Stomach (tissue), 9 donors: ENCODE measurements around the gene DGKD. TPM values are rescaled to one million over a fixed set of nuclear protein-coding genes. Genes with fewer than 3 reads are reported as not detected.

Source experiments
- DNase-seq, 2 donors: peaks; one replicate each; pipeline versions ENCODE4 v3.0.0 to v3.0.0-alpha.2; 2013 to 2019
- H3K27ac ChIP-seq, 5 donors: fragments of 200-600 bp in 4 of 5; sonication (generic) in 4 of 5; one replicate each; pipeline ENCODE4 v1.5.1; 2013 to 2019; ENCODE audit warnings: mild to moderate bottlenecking in 1 of 5, moderate library complexity in 1 of 5
- H3K27me3 ChIP-seq, 3 donors: fragments of 200-600 bp; sonication (generic); one replicate each; pipeline ENCODE4 v1.5.1; 2017 to 2019; ENCODE audit warnings: mixed run types in 1 of 3
- H3K36me3 ChIP-seq, 4 donors: fragments of 200-600 bp; sonication (generic); 1 replicate in 3 of 4; 2 replicates in 1 of 4; pipeline ENCODE4 v1.5.1; 2016 to 2019
- H3K4me1 ChIP-seq, 4 donors: fragments of 200-600 bp; sonication (generic); one replicate each; pipeline ENCODE4 v1.5.1; 2016 to 2019
- H3K4me3 ChIP-seq, 4 donors: fragments of 200-600 bp; sonication (generic) in 3 of 4; one replicate each; pipeline ENCODE4 v1.5.1; 2016 to 2019; ENCODE audit warnings: mild to moderate bottlenecking in 1 of 4
- H3K9me3 ChIP-seq, 4 donors: fragments of 200-600 bp; sonication (generic); one replicate each; pipeline ENCODE4 v1.5.1; 2016 to 2019
- CTCF ChIP-seq, 7 experiments: fragments of 450-650 bp in 4 of 7; fragments of 200-600 bp in 3 of 7; sonication (generic) in 3 of 7; IDR thresholded peaks; one replicate each; pipeline ENCODE4 v1.5.1; 2016 to 2019; ENCODE audit warnings: antibody characterized with exemption in 7 of 7, control low read depth in 2 of 7, mild to moderate bottlenecking in 1 of 7
- EP300 ChIP-seq: sonication (generic); formaldehyde crosslinking; IDR thresholded peaks from one replicate; pipeline ENCODE4 v1.6.1; 2017; ENCODE audit warnings: antibody characterized with exemption
- POLR2A ChIP-seq, 4 donors: fragments of 450-650 bp; IDR thresholded peaks; one replicate each; pipeline ENCODE4 v1.6.1; 2016; ENCODE audit warnings: antibody characterized with exemption in 4 of 4, control low read depth in 2 of 4, mild to moderate bottlenecking in 1 of 4, moderate library complexity in 1 of 4
- POLR2AphosphoS5 ChIP-seq, 3 donors: sonication (generic); formaldehyde crosslinking; IDR thresholded peaks; one replicate each; pipeline ENCODE4 v1.6.1; 2016; ENCODE audit warnings: antibody characterized with exemption in 3 of 3
- WGBS, 5 donors: extraction: QIAGEN DNeasy Blood & Tissue Kit in 3 of 5; methylation state at CpG; one replicate each; pipeline versions ENCODE4 v1.1.5 to v1.1.7; 2013 to 2018; 5-methylcytosine and 5-hydroxymethylcytosine counted together
- intact Hi-C: fragments of 100-400 bp; cut with DNase I; formaldehyde crosslinking; loops from one replicate; pipeline ENCODE4 v1.15.1; 2023; ENCODE audit warnings: low total_unique reads
- polyA plus RNA-seq, 3 donors: library from polyadenylated mRNA; stranded (reverse); fragments of 200-250 nt; gene quantifications; one replicate each; pipeline ENCODE4 v1.2.3, GENCODE V29; 2013
- total RNA-seq, 5 donors: library from RNA; depleted of rRNA; stranded (reverse); fragments of >200 nt; gene quantifications; one replicate each; pipeline versions ENCODE4 v1.1.0 to v1.2.3, GENCODE V29; 2014 to 2016
- donor health status: healthy with polysubstance abuse.
- donor health status: Bipolar disorder and iron deficiency.
- donor health status: healthy.

Gene DGKD
- total and polyA plus RNA-seq, 8 donors = 21.9 to 471 (median 202) TPM

- Histone ChIP-seq H3K4me1 (peaks cover 51 to 90% (median 69%) of the 10 kb centered on the region in 4 donors), H3K36me3 (peaks cover 0 to 3% (median 0%) of the 10 kb centered on the region in 4 donors), H3K9me3 (no peaks in the 10 kb centered on the region), H3K27ac (peak overlapping the region; percentile 79 to 94 (median 90)), H3K27me3 (no peaks in the 10 kb centered on the region), H3K4me3 (peak overlapping the region in 1 of 4 donors; percentile 3)
- 66 to 89% (median 76%) methylated on average over 4 to 6 of the region's 6 CpGs for WGBS, 5 donors
- intact Hi-C loops = no loop called here
- DNase-seq = peak in 1 of 2 donors; percentile 23
- TF ChIP-seq EP300 (no peak), POLR2A (IDR thresholded peaks at IDR 0.05) (no peak), CTCF (IDR thresholded peaks at IDR 0.05) (no peak), POLR2AphosphoS5 (IDR thresholded peaks at IDR 0.05) (no peak)
These were observed 69.2 kb downstream of the DGKD start for GRCh38 chr2:233423552-233423860.

- Histone ChIP-seq H3K4me1 (peaks cover 44 to 90% (median 72%) of the 10 kb centered on the region in 4 donors), H3K27ac (peak overlapping the region; percentile 79 to 94 (median 90)), H3K36me3 (peaks cover 0 to 3% (median 0%) of the 10 kb centered on the region in 4 donors), H3K27me3 (no peaks in the 10 kb centered on the region), H3K9me3 (no peaks in the 10 kb centered on the region), H3K4me3 (no peak overlapping the region)
- DNase-seq = peak; percentile 43 to 87
- WGBS, 5 donors = 34 to 66% (median 62%) methylated on average over 12 to 16 of the region's 16 CpGs
- no peak for TF ChIP-seq CTCF (IDR thresholded peaks at IDR 0.05)
- TF ChIP-seq POLR2AphosphoS5 (IDR thresholded peaks at IDR 0.05) = peak; percentile 9 to 95 (median 91)
- no peak for TF ChIP-seq POLR2A (IDR thresholded peaks at IDR 0.05)
- TF ChIP-seq EP300 = no peak
- intact Hi-C loops = no loop called here
These were observed 70.1 kb downstream of the DGKD start for GRCh38 chr2:233424154-233424951.

GRCh38 chr2:233426619-233427342, 72.5 kb downstream of the DGKD start:
- Histone ChIP-seq H3K4me3 (no peak overlapping the region), H3K27ac (peak overlapping the region; percentile 47 to 94 (median 90)), H3K36me3 (peaks cover 0 to 3% (median 0%) of the 10 kb centered on the region in 4 donors), H3K27me3 (no peaks in the 10 kb centered on the region), H3K9me3 (no peaks in the 10 kb centered on the region), H3K4me1 (peaks cover 27 to 84% (median 64%) of the 10 kb centered on the region in 4 donors)
- TF ChIP-seq POLR2A (IDR thresholded peaks at IDR 0.05) (no peak), CTCF (IDR thresholded peaks at IDR 0.05) (no peak), POLR2AphosphoS5 (IDR thresholded peaks at IDR 0.05) (peak in 2 of 3 donors; percentile 7 to 69), EP300 (no peak)
- WGBS, 5 donors = 50 to 77% (median 68%) methylated on average over 7 of the region's 7 CpGs
- intact Hi-C loops = no loop called here
- DNase-seq = peak in 1 of 2 donors; percentile 30

- H3K36me3 ChIP-seq = peaks cover 0 to 3% (median 0%) of the 10 kb centered on the region in 4 donors
- H3K9me3 ChIP-seq = no peaks in the 10 kb centered on the region
- H3K4me1 ChIP-seq = peaks cover 21 to 77% (median 54%) of the 10 kb centered on the region in 4 donors
- H3K4me3 ChIP-seq = no peak overlapping the region
- H3K27me3 ChIP-seq = no peaks in the 10 kb centered on the region
- H3K27ac ChIP-seq = peak overlapping the region; percentile 49 to 94 (median 90)
- WGBS, 5 donors = 60 to 75% (median 68%) methylated on average over 3 of the region's 3 CpGs
- no peak for TF ChIP-seq POLR2A (IDR thresholded peaks at IDR 0.05)
- DNase-seq = peak; percentile 2 to 24
- intact Hi-C loops = no loop called here
These were observed 73.7 kb downstream of the DGKD start for GRCh38 chr2:233428008-233428407.
